Measurements from ENCODE around the gene CD59.

CD59 gene

GRCh38 chr11:33697997-33698396 is 38.2 kb downstream of the CD59 start:
- TF ChIP-seq CTCF (IDR thresholded peaks at IDR 0.05), result no peak
- no peaks in the 10 kb centered on the region for H3K9me3 Mint-ChIP-seq
- peaks cover 31% of the 10 kb centered on the region for H3K4me1 Mint-ChIP-seq
- H3K27me3 Mint-ChIP-seq (ENCODE audit: low read depth, poor library complexity), result peaks cover 16% of the 10 kb centered on the region
- H3K36me3 Mint-ChIP-seq (ENCODE audit: low read depth), result no peaks in the 10 kb centered on the region
- H3K4me3 Mint-ChIP-seq, result no peak overlapping the region
- H3K27ac Mint-ChIP-seq, result no peak overlapping the region
- no peak for DNase-seq

DNA sequence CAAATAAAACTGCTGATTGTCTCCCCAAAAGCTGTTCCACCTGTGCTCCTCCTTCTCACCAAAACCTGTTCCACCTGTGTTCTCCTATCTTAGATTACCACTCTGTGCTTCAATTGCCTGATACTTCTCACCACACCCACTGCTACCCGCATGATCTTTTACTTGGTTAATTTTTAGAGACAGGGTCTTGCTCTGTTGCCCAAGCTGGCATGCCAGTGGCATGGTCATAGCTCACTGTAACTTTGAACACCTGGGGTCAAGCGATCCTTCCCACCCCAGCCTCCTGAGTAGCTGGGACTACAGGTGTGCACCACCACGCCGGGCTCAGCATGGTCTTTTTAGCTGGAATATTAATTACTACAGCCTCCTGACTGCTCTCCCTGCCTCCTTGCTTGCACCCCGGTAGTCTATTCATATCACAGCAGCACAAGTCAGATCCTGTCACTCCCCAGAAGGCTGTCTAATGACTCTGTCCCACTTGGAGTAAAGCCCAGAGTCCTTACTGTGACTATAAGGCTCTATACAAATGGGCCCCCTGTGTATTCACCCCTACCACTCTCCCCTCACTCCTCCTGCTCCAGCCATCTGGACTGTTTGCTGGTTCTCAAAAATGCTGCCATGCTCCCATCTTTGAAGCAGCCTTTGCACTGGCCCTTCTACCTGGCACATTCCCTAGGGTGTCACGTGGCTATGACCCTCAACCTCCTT is 39.1 kb downstream of the CD59 start:
- Mint-ChIP-seq H3K36me3 (ENCODE audit: low read depth) (no peaks in the 10 kb centered on the region), H3K4me3 (no peak overlapping the region), H3K27ac (no peak overlapping the region), H3K9me3 (no peaks in the 10 kb centered on the region), H3K4me1 (peaks cover 30% of the 10 kb centered on the region), H3K27me3 (ENCODE audit: low read depth, poor library complexity) (peaks cover 20% of the 10 kb centered on the region)
- no peak for TF ChIP-seq CTCF (IDR thresholded peaks at IDR 0.05)
- no peak for DNase-seq

DNA sequence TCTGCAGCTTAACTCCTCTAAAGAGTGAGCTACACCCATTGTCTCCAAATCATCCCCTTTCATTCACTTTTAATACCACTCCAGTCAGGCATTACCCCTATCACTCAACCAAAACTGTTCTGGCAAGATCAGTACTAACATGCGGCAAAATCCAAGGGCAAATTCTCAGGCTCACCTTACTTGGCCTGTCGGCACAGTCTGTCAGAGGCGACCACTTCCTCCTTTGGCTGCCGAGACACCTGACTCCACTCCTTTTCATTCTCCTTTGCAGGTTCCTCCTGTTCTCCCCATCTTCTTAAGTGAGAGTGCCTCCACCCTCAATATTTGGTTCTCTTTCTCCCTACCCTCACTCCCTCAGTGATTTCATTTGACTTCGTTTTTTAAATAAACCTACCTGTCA is 39.8 kb downstream of the CD59 start:
- H3K4me3 Mint-ChIP-seq, result no peak overlapping the region
- no peaks in the 10 kb centered on the region for H3K36me3 Mint-ChIP-seq (ENCODE audit: low read depth)
- no peak for DNase-seq
- H3K27ac Mint-ChIP-seq, result no peak overlapping the region
- H3K9me3 Mint-ChIP-seq, result no peaks in the 10 kb centered on the region
- H3K27me3 Mint-ChIP-seq (ENCODE audit: low read depth, poor library complexity), result peaks cover 20% of the 10 kb centered on the region
- H3K4me1 Mint-ChIP-seq, result peaks cover 30% of the 10 kb centered on the region
- TF ChIP-seq CTCF (IDR thresholded peaks at IDR 0.05), result no peak

DNA sequence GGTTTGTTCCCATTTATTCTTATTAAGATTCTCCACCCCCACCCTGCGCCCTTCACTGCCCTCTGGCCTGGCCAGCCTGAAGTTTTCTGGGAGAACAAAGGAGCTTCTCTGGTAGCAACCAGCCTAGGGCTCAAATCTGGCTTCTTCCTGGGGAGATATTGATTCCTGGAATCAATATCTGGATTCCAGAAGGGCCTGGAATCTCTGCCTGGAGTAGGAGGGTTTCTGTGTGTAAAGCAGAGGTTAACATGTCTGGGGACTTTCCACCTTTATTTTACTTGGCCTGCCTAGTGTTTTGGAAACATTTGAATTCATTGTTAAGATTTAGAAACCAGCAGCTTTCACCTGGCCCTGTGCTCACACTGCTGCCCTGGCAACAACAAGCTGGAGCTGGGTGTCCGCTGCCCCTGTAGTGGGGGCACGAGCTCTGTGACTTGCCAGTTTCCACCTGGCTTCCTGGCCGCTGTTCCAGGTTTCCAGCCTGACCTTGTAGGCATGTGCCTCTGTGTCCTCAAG is 41.1 kb downstream of the CD59 start:
- no peak overlapping the region for H3K4me3 Mint-ChIP-seq
- H3K27ac Mint-ChIP-seq, result no peak overlapping the region

GRCh38 chr11:33694346-33695050 is 41.7 kb downstream of the CD59 start:
- H3K27ac Mint-ChIP-seq, result no peak overlapping the region
- no peaks in the 10 kb centered on the region for H3K36me3 Mint-ChIP-seq (ENCODE audit: low read depth)
- H3K9me3 Mint-ChIP-seq, result no peaks in the 10 kb centered on the region
- H3K4me1 Mint-ChIP-seq, result peaks cover 27% of the 10 kb centered on the region
- no peak for TF ChIP-seq CTCF (IDR thresholded peaks at IDR 0.05)
- peaks cover 17% of the 10 kb centered on the region for H3K27me3 Mint-ChIP-seq (ENCODE audit: low read depth, poor library complexity)
- no peak for DNase-seq
- H3K4me3 Mint-ChIP-seq, result no peak overlapping the region

More for the DNA sequence above, 41.1 kb downstream of the CD59 start:
- DNase-seq, result no peak
- TF ChIP-seq CTCF (IDR thresholded peaks at IDR 0.05), result no peak
- no peaks in the 10 kb centered on the region for H3K9me3 Mint-ChIP-seq
- peaks cover 20% of the 10 kb centered on the region for H3K27me3 Mint-ChIP-seq (ENCODE audit: low read depth, poor library complexity)
- H3K4me1 Mint-ChIP-seq, result peaks cover 32% of the 10 kb centered on the region
- no peaks in the 10 kb centered on the region for H3K36me3 Mint-ChIP-seq (ENCODE audit: low read depth)
